Breast epithelium (tissue), 3 donors: ENCODE results near the gene SFXN3.

Experiments used
- CTCF ChIP-seq, 3 donors: fragments of 450-650 bp; IDR thresholded peaks; one replicate each; pipeline ENCODE4 v1.5.1; 2016 to 2017; ENCODE audit warnings: antibody characterized with exemption in 3 of 3, mild to moderate bottlenecking in 3 of 3, moderate library complexity in 3 of 3
- POLR2A ChIP-seq: fragments of 450-650 bp; IDR thresholded peaks from one replicate; pipeline ENCODE4 v1.6.1; 2016; ENCODE audit warnings: antibody characterized with exemption, mild to moderate bottlenecking, moderate library complexity

- TF ChIP-seq POLR2A (peak; percentile 29), CTCF (IDR thresholded peaks at IDR 0.05) (no peak)
These were observed 11.8 kb downstream of the SFXN3 start for GRCh38 chr10:101042667-101043362.
